ENCODE measurements around the gene PICK1.

DNA sequence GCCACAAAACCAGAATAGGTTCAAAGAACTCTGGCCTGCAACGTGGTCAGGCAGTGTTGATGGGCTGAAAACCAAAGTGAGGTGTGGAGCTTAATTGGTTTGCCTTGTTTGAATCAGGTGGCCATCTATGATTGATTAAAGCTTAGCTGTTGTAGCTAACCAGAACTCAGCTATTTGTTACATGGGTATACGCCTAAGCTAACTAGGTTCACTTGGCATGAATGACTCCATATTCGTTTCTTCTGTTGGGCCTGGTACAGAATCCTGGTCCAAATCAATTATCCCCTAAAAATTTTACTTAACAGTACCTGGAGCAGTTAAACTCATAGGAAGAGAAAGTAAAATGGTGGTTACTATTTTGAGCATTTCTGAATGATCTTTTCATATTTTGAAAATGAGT lies 61.0 kb downstream of the PICK1 start:
- TF ChIP-seq CTCF (conservative IDR thresholded peaks at IDR 0.05; ENCODE audit: low read depth, low read length), result no peak
- no peak for TF ChIP-seq POLR2A (IDR thresholded peaks at IDR 0.05; ENCODE audit: low read depth, low read length)
- TF ChIP-seq MXI1 (IDR thresholded peaks at IDR 0.05; ENCODE audit: borderline replicate concordance, low read depth, low read length), result no peak
- TF ChIP-seq BHLHE40 (IDR thresholded peaks at IDR 0.05; ENCODE audit: low read depth, low read length), result no peak
- no peak for TF ChIP-seq RFX5 (IDR thresholded peaks at IDR 0.05; ENCODE audit: low read depth, low read length)
- TF ChIP-seq, protein P1, sequence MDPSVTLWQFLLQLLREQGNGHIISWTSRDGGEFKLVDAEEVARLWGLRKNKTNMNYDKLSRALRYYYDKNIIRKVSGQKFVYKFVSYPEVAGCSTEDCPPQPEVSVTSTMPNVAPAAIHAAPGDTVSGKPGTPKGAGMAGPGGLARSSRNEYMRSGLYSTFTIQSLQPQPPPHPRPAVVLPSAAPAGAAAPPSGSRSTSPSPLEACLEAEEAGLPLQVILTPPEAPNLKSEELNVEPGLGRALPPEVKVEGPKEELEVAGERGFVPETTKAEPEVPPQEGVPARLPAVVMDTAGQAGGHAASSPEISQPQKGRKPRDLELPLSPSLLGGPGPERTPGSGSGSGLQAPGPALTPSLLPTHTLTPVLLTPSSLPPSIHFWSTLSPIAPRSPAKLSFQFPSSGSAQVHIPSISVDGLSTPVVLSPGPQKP (IDR thresholded peaks at IDR 0.05; ENCODE audit: borderline replicate concordance, low read depth, low read length), result no peak
- no peak for TF ChIP-seq SMC3 (IDR thresholded peaks at IDR 0.05; ENCODE audit: low read depth, low read length)
- TF ChIP-seq RAD21 (IDR thresholded peaks at IDR 0.05; ENCODE audit: low read length), result no peak

Measured in IMR-90 (cell line).